ENCODE data around the gene PINK1.

- no peak for TF ChIP-seq EP300 (conservative IDR thresholded peaks at IDR 0.05; ENCODE audit: poor library complexity, severe bottlenecking)
- no peak for TF ChIP-seq CTCF (IDR thresholded peaks at IDR 0.05; ENCODE audit: poor library complexity, severe bottlenecking)
Observed at GRCh38 chr1:20663969-20664715, 30.9 kb downstream of the PINK1 start.

Measured in neural cell (in vitro differentiated cells).